ENCODE results near the gene PPM1B. TPM values are rescaled to one million over a fixed set of nuclear protein-coding genes. Genes with fewer than 3 reads are reported as not detected.

PPM1B gene
- total RNA-seq, 2 donors from 2014 or later: 50.8 to 77.9 TPM

DNA sequence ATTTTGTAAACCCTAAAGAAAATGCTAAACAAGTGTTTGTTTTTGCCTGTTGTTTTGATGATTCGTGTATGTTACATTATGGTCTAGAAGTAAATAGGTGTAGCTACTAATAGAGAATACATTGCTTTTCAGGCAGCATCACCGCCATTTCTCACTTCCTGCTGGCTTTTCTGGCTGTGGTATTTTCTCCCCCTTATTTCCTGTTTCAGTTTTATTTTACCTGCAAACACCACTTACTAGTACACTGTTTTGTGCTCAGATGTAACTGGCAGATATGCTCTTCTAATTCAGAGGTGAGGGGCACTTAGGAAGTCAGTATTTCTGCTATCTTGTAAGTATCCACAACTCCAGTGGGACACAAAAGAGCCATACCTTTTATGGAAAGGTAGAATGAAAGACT, 68.5 kb downstream of the PPM1B start:
- Histone ChIP-seq H3K9me3 (no peaks in the 10 kb centered on the region), H3K4me1 (no peaks in the 10 kb centered on the region), H3K4me3 (no peak overlapping the region), H3K27me3 (no peaks in the 10 kb centered on the region), H3K36me3 (no peaks in the 10 kb centered on the region), H3K27ac (no peak overlapping the region), H3K9ac (ENCODE audit: low read depth in 2 of 2, low read length in 2 of 2) (no peak overlapping the region)
- intact Hi-C loops (cut with DNase I): loop anchor here (10.0 kb wide), 1 partner anchor 152 kb away; no protein-coding TSS in a partner anchor
- TF ChIP-seq, protein P1, sequence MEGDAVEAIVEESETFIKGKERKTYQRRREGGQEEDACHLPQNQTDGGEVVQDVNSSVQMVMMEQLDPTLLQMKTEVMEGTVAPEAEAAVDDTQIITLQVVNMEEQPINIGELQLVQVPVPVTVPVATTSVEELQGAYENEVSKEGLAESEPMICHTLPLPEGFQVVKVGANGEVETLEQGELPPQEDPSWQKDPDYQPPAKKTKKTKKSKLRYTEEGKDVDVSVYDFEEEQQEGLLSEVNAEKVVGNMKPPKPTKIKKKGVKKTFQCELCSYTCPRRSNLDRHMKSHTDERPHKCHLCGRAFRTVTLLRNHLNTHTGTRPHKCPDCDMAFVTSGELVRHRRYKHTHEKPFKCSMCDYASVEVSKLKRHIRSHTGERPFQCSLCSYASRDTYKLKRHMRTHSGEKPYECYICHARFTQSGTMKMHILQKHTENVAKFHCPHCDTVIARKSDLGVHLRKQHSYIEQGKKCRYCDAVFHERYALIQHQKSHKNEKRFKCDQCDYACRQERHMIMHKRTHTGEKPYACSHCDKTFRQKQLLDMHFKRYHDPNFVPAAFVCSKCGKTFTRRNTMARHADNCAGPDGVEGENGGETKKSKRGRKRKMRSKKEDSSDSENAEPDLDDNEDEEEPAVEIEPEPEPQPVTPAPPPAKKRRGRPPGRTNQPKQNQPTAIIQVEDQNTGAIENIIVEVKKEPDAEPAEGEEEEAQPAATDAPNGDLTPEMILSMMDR (IDR thresholded peaks at IDR 0.05): no peak
- no peak for DNase-seq

DNA sequence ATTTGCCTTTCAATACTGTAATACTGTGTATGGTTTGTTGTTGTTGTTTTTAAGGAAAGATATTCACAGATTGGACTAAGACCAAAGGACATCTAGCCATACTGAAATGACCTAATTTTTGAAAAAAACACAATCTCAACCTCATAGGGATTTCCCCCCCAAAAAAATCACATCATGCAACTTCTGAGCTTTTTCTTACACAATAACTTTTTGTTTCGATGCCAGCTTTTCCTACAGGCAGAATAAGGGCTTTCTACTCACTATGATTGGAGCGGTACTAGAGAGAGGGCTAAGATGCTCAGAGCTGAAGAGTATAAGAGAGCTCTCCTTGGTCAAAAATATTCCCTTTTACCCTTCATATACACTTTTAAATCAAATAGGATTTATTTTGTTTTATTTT, 74.2 kb downstream of the PPM1B start:
- TF ChIP-seq, protein P1 (IDR thresholded peaks at IDR 0.05): no peak
- H3K4me3 ChIP-seq: no peak overlapping the region
- H3K9ac ChIP-seq (ENCODE audit: low read depth in 2 of 2, low read length in 2 of 2): no peak overlapping the region
- no peaks in the 10 kb centered on the region for H3K9me3 ChIP-seq
- no peaks in the 10 kb centered on the region for H3K36me3 ChIP-seq
- H3K4me1 ChIP-seq: no peaks in the 10 kb centered on the region
- H3K27me3 ChIP-seq: no peaks in the 10 kb centered on the region
- no peak overlapping the region for H3K27ac ChIP-seq
- intact Hi-C loops (cut with DNase I): loop anchor here (2.0 kb wide), 1 partner anchor 50 kb away; no protein-coding TSS in a partner anchor
- DNase-seq: no peak

DNA sequence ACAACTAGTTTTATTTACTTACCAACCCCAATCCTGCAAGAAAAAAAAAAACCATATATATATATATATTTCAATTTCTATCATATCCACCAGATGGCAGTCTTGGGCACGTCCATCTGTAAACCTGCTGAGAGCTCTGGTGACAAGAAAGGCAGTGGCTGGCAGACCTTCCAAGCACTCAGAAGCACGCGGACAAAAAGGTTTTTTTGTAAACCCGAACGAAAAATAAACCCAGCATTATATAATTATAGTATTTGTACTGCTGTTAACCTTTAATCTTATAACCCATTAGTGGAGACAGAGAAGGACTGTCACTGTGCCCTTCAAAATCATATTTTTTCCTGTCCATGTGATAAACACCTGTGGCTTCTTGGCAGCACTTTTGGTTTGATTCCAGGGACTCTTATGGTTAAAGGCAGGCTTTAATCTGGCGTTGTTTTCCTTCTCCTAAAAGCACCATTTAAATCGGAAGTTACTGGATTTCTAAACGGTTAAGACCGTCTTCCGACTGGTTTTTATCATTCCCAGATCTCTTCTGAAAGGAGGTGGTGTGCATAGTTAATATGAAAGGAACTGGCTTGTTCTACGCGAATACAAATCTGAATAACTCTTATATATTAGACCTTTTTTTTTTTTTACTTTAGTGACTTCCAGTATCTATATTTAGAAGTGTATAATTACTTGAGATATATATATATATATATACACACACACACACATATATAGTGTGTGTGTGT, 75.6 kb downstream of the PPM1B start:
- Histone ChIP-seq H3K27ac (peak overlapping the region; percentile 80), H3K36me3 (no peaks in the 10 kb centered on the region), H3K27me3 (no peaks in the 10 kb centered on the region), H3K4me1 (no peaks in the 10 kb centered on the region), H3K9me3 (no peaks in the 10 kb centered on the region), H3K9ac (ENCODE audit: low read depth in 2 of 2, low read length in 2 of 2) (peak overlapping the region; percentile 12 to 53), H3K4me3 (no peak overlapping the region)
- intact Hi-C loops (cut with DNase I): no loop called here
- DNase-seq: peak; percentile 64
- TF ChIP-seq, protein P1 (IDR thresholded peaks at IDR 0.05): no peak

DNA sequence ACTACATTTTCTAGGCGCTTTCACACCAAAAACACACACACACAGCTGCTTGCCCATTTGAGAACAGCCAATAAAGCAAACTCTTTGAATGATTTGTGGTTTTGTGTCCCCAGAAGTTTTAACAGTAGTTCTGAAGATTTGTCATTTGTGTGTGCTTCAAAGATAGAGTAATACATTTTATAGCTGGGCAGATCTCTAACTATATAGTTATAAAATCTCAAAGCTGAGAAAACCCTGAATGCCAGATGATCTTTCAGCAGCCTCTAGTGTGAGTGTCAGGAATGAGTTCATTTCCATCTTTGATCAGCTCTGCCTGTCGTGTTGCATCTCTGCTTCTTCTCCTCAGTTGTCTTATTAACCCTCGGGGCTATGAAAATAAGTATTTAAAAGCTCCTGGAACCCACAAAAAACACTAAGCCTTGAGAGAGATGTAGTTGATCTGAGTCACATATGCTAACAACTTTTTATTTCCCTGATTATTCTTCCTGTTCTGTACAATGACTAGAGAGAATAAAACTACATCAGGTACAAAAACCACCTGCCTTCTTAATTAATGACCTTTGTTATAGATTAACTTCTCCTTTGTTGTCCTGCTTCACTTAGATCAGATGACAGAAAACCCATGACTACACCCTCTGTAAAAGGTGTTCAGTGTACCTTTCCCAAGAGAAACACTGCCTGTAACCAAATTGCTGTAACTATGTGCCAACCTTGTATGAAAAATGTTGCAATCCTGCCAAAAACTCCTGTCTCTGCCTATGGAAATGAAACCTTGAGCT, 76.6 kb downstream of the PPM1B start:
- Histone ChIP-seq H3K9me3 (no peaks in the 10 kb centered on the region), H3K4me3 (no peak overlapping the region), H3K4me1 (no peaks in the 10 kb centered on the region), H3K27ac (peak overlapping the region; percentile 80), H3K9ac (ENCODE audit: low read depth in 2 of 2, low read length in 2 of 2) (peak overlapping the region in 1 of 2 donors; percentile 52), H3K36me3 (no peaks in the 10 kb centered on the region), H3K27me3 (no peaks in the 10 kb centered on the region)
- peak; percentile 45 for DNase-seq
- TF ChIP-seq, protein P1 (IDR thresholded peaks at IDR 0.05): no peak
- intact Hi-C loops (cut with DNase I): no loop called here

DNA sequence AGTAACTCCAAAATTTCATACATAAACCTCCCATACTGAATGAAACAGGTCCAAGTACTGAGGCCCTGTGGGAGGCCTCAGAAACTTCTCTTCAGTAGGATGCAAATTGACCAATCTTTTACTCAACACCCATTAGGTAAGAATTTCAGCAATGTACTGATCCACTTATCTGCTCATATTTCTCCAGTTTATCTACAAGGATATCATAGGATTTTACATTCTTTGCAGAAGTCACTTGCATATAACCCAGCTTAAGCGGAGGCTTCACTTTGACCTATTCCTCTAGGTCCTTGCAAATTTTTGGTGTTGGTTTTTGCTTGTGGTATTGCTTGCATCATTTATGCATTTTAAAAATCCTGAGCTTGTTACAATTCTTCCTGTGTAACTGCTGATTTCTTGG, 77.8 kb downstream of the PPM1B start:
- Histone ChIP-seq H3K36me3 (no peaks in the 10 kb centered on the region), H3K9ac (ENCODE audit: low read depth in 2 of 2, low read length in 2 of 2) (no peak overlapping the region), H3K27ac (no peak overlapping the region), H3K27me3 (no peaks in the 10 kb centered on the region), H3K9me3 (no peaks in the 10 kb centered on the region), H3K4me1 (no peaks in the 10 kb centered on the region), H3K4me3 (no peak overlapping the region)
- TF ChIP-seq, protein P1 (IDR thresholded peaks at IDR 0.05): no peak
- intact Hi-C loops (cut with DNase I): no loop called here
- DNase-seq: no peak
